Measurements from ENCODE around the gene CDK8.

DNA sequence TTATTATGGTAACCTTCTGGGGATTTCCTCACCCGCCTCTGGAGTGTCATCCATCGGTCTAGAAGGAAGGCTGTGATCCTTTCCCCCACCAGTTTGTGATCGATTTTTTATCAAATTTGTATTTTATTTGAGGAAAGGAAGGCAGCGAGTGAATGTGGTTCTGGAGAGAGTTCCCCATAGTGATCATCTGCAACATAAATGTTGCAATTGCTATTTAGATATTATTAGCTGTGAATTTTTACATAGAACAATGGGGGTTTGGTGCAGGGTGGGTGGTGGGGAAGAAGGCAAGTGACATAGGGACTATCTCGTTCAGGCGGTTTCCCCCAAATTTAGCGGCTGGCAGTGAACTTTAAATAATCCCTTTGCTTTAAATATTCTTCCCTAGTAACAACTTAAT, 1.2 kb downstream of the CDK8 start:
- TF ChIP-seq, protein P1, sequence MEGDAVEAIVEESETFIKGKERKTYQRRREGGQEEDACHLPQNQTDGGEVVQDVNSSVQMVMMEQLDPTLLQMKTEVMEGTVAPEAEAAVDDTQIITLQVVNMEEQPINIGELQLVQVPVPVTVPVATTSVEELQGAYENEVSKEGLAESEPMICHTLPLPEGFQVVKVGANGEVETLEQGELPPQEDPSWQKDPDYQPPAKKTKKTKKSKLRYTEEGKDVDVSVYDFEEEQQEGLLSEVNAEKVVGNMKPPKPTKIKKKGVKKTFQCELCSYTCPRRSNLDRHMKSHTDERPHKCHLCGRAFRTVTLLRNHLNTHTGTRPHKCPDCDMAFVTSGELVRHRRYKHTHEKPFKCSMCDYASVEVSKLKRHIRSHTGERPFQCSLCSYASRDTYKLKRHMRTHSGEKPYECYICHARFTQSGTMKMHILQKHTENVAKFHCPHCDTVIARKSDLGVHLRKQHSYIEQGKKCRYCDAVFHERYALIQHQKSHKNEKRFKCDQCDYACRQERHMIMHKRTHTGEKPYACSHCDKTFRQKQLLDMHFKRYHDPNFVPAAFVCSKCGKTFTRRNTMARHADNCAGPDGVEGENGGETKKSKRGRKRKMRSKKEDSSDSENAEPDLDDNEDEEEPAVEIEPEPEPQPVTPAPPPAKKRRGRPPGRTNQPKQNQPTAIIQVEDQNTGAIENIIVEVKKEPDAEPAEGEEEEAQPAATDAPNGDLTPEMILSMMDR (IDR thresholded peaks at IDR 0.05) = no peak
- TF ChIP-seq POLR2AphosphoS5 (IDR thresholded peaks at IDR 0.05; ENCODE audit: insufficient read depth in 1 of 2, low read depth in 1 of 2) = no peak

Measured in vagina (tissue), 2 donors.